D721Med (cell line): ENCODE data around the gene CDYL2.
"Not testable (repeated sequence)": the region's sequence is repeated elsewhere in the genome, so short reads cannot be mapped to it uniquely, and the experiment has no call there.

Experiments
- DNase-seq: peaks from one replicate; pipeline ENCODE4 v3.0.0; 2011; ENCODE audit warnings: low spot score; ENCODE audit not compliant: insufficient read length
- FAIRE-seq: peaks from 2 replicates; lab custom pipeline; 2011; peaks lifted over from hg19 to GRCh38; lab: Jason Lieb, UNC
- CTCF ChIP-seq: IDR thresholded peaks from 2 replicates; pipeline ENCODE4 v1.5.1; 2012; ENCODE audit warnings: mild to moderate bottlenecking, control low read depth; ENCODE audit not compliant: insufficient read depth; ENCODE audit errors: missing control alignments

Gene CDYL2

GRCh38 chr16:80828495-80828894 lies 24.1 kb upstream of the CDYL2 start:
- DNase-seq (no peak), FAIRE-seq (no peak)

GRCh38 chr16:80827007-80827406 lies 22.6 kb upstream of the CDYL2 start:
- no peak for TF ChIP-seq CTCF
- DNase-seq: no peak
- FAIRE-seq: no peak

More at GRCh38 chr16:80828495-80828894, 24.1 kb upstream of the CDYL2 start:
- TF ChIP-seq CTCF: no peak

- no peak for TF ChIP-seq CTCF
- FAIRE-seq: no peak
- no peak for DNase-seq
These were observed 21.0 kb upstream of the CDYL2 start for GRCh38 chr16:80825365-80825758.

- peak; percentile 63 for TF ChIP-seq CTCF
- DNase-seq (no peak), FAIRE-seq (no peak)
These were observed 20.4 kb upstream of the CDYL2 start for GRCh38 chr16:80824623-80825364.

- TF ChIP-seq CTCF: no peak
- FAIRE-seq (no peak), DNase-seq (no peak)
These were observed 15.6 kb upstream of the CDYL2 start for GRCh38 chr16:80819988-80820387.

GRCh38 chr16:80816356-80816755 lies 12.0 kb upstream of the CDYL2 start:
- no peak for FAIRE-seq
- no peak for DNase-seq
- no peak for TF ChIP-seq CTCF

- not testable (repeated sequence) for FAIRE-seq, DNase-seq
These were observed 10.9 kb upstream of the CDYL2 start for GRCh38 chr16:80815278-80815677.
